ENCODE measurements around the gene RPS28. TPM values are rescaled to one million over a fixed set of nuclear protein-coding genes. Genes with fewer than 3 reads are reported as not detected.

The RPS28 gene
- total RNA-seq, 1 donor, result 174 TPM

GRCh38 chr19:8332976-8333766 is 11.9 kb downstream of the RPS28 start:
- no peak overlapping the region for H3K4me3 ChIP-seq (ENCODE audit: low read depth, low read length)
- no peak for TF ChIP-seq CTCF (IDR thresholded peaks at IDR 0.05; ENCODE audit: insufficient read depth, low read length)
- DNase-seq (ENCODE audit: low read depth), result no peak

GRCh38 chr19:8333767-8334457 is 12.6 kb downstream of the RPS28 start:
- H3K4me3 ChIP-seq (ENCODE audit: low read depth, low read length), result no peak overlapping the region
- DNase-seq (ENCODE audit: low read depth), result no peak
- TF ChIP-seq CTCF (IDR thresholded peaks at IDR 0.05; ENCODE audit: insufficient read depth, low read length), result no peak

- peak overlapping the region; percentile 28 for H3K4me3 ChIP-seq (ENCODE audit: low read depth, low read length)
- TF ChIP-seq CTCF (IDR thresholded peaks at IDR 0.05; ENCODE audit: insufficient read depth, low read length), result no peak
- DNase-seq (ENCODE audit: low read depth), result peak; percentile 43
Observed at GRCh38 chr19:8334458-8335342, 13.4 kb downstream of the RPS28 start.

GRCh38 chr19:8335343-8336071 is 14.2 kb downstream of the RPS28 start:
- peak overlapping the region; percentile 28 for H3K4me3 ChIP-seq (ENCODE audit: low read depth, low read length)
- DNase-seq (ENCODE audit: low read depth), result no peak
- no peak for TF ChIP-seq CTCF (IDR thresholded peaks at IDR 0.05; ENCODE audit: insufficient read depth, low read length)

- no peak for TF ChIP-seq CTCF (IDR thresholded peaks at IDR 0.05; ENCODE audit: insufficient read depth, low read length)
- DNase-seq (ENCODE audit: low read depth), result no peak
- H3K4me3 ChIP-seq (ENCODE audit: low read depth, low read length), result no peak overlapping the region
Observed at GRCh38 chr19:8336072-8336569, 14.8 kb downstream of the RPS28 start.

- no peak for DNase-seq (ENCODE audit: low read depth)
- no peak overlapping the region for H3K4me3 ChIP-seq (ENCODE audit: low read depth, low read length)
- no peak for TF ChIP-seq CTCF (IDR thresholded peaks at IDR 0.05; ENCODE audit: insufficient read depth, low read length)
Observed at GRCh38 chr19:8336660-8337059, 15.4 kb downstream of the RPS28 start.

Measured in fibroblast of the aortic adventitia (primary cell).